Measurements from ENCODE around the gene PSG3.
"Not testable (repeated sequence)": the region's sequence is repeated elsewhere in the genome, so short reads cannot be mapped to it uniquely, and the experiment has no call there.

PSG3 gene

GRCh38 chr19:42740381-42740780, at the start of gene PSG3:
Gene PSG3 (minus strand): TSS chr19:42740481. CDS start chr19:42740384, 97 bp downstream.
- DNase-seq (ENCODE audit: low spot score), result not testable (repeated sequence)

DNA sequence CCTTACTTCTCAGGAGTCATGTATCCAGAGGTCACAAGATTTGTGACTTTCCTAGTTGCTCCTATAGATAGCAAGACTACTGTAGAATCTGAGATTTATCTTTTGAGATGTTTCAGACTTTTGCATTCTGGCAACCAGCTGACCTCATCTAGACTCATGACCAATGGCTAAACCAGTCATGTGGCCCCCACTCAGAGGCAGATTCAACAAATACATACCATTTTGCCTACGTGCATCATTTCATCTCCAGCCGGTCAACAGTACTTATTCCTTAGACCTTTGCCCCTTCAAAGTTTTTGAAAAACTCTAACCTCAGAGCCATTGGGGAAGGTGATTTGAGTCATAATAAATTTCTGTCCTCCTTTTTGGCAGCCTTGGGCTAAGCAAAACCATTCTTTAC, 48.5 kb upstream of the PSG3 start:
- not testable (repeated sequence) for DNase-seq (ENCODE audit: low spot score)

DNA sequence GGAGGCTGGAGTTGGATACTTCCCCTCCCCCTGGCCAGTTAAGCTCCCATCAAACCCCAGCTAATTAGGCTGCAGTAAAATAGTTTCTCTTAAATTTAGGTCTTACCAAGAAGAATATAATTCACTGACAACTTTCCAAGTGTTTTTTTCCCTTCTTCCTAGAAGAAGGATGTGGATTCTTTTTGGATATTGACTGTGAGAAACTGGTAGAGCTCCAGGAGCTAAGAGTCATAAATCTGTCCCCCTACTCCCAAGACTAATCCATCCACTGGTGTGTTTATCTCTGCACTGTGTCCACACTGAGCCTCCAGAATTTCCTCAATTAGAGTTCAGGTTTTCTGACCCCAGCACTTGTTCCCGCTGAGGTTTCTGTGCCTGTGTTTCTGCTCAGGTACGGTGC, 47.5 kb upstream of the PSG3 start:
- not testable (repeated sequence) for DNase-seq (ENCODE audit: low spot score)

GRCh38 chr19:42776750-42777612, 36.7 kb upstream of the PSG3 start:
- not testable (repeated sequence) for DNase-seq (ENCODE audit: low spot score)

GRCh38 chr19:42774510-42775158, 34.4 kb upstream of the PSG3 start:
- not testable (repeated sequence) for DNase-seq (ENCODE audit: low spot score)

- not testable (repeated sequence) for DNase-seq (ENCODE audit: low spot score)
Observed at GRCh38 chr19:42767319-42767718, 27.0 kb upstream of the PSG3 start.

- not testable (repeated sequence) for DNase-seq (ENCODE audit: low spot score)
Observed at GRCh38 chr19:42766871-42767270, 26.6 kb upstream of the PSG3 start.

DNA sequence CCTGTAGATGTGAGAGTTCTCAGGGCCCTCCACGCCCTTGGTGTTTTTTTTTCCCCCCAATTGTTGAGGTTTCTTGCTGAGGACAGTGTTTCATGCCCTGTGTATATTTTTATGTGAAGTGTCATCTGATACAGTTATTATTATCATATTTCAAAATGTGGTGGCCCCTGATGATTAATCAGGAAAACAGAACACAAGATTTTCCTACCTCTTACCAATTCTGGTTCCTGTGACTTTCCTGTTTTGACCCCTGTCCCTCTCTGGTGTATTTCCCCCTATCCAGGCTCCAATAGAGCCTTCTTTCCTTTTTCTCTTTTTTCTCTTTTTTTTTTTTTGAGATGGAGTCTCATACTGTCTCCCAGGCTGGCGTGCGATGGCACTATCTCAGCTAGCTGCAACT, 24.6 kb upstream of the PSG3 start:
- DNase-seq (ENCODE audit: low spot score), result no peak

DNA sequence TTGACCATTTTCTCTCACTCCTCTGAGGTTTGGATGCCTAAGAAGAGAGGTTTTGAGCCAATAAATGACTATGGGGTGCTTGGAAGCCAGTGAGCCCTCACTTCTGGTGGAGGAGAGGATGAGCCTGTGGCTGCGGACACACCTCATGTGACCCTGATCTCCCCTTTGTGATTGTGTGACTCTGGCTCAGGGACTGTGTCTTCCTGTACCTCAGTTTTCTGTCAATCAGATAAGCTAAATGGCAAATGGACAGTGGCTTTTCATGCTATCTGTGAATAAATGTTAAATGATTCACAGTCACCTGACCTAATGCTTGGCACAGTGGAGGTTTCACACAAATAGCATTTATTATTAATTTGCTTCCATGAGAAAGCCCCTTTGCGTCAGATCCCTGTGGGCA, 22.5 kb upstream of the PSG3 start:
- no peak for DNase-seq (ENCODE audit: low spot score)

DNA sequence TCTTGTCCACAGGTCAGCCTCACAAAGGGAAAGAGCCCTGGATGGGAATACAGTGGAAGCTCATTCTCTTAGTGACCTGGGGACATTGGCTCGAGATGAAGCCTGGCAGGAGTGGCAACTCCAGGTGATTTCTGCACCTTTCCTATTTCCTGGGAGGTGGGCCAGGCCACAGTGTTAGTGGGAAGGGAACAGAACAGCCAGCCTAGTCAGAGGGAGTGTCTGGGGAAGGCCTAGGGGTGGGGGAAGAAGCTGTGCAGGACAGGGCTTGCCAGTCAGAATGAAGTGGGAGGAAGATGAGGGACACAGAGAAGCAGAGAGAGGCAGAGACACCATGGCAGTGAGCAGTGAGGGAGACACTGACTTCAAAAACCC, 21.6 kb upstream of the PSG3 start:
- DNase-seq (ENCODE audit: low spot score), result not testable (repeated sequence)

DNA sequence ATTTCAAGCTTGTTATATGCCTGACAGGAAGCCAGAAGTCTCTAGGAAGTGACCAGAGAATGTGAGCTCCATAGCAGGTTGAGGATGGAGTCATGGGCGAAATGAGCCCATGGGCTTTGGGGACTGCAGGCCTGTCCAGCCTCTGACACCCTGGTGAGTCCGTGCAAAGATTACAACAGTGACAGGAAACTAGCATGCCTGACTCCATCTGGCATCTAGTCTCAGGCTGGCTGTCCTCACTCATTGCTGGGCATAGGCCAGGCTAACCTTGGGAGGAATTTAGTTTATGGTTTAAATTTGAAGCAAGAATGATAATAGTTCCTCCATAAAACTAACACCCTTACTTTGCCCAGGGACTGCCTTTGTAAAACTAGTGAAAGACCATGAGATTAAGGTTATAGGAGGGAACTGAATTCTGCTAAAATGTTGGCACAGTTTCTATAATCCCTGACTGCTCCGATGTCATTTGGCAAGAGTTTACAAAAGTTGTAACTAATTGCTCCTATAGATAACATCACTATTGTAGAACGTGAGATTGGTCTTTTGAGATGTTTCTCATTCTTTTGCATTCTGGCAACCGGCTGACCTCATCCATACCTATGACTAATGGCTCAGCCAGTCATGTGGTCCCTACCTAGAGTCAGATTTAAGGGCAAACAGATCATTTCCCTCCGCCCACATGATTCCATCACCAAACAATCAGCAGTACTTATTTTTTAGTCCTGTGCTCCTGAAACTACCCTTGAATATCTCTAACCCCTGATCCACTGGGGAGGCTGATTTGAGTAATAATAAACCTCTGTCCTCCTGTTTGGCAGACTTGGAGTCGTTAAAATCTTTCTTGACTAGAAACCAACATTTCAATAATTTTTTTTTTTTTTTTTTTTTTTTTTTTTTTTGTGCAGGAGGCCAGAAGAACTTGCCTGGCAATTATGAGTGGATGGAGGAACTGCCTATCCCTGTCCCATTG, 21.0 kb upstream of the PSG3 start:
- not testable (repeated sequence) for DNase-seq (ENCODE audit: low spot score)

DNA sequence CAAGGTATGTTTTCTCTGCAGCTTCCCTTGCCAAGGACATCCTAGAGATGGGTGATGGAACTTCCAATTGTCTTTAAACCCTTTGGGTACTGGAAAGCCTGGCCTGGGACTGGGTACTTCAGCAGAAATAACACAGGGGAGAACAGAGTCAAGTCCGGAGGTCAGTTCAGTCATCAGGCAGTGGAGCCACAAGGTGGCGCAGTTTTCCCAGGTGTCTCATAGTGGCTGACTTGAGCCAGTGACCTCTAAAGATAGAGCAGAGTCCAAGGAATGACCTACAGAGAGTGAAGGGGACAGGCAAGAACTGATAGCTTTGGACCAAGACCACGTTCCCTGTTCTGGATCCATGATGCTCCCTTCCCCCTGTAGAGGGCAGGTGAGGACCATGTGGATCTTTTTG, 18.4 kb upstream of the PSG3 start:
- not testable (repeated sequence) for DNase-seq (ENCODE audit: low spot score)

DNA sequence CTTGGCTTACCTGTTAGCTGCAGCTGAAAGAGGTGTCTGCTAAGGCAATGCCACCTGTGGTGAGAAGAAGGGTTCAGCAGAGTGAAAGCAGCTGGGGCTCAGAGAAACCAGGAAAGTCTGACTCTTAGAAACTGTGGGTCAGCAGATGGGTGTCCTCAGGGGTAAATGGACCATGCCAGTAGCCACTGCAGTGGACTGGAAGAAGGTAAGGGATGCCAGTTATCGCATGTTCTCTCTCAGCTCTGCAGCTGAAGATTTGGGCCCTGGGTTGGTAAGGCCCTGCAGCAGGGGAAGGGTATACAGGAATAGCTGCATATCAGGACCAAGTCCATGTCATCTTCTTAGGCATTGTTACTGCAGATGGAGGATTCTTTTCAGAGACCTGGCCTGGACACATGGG, 12.0 kb upstream of the PSG3 start:
- DNase-seq (ENCODE audit: low spot score), result not testable (repeated sequence)

DNA sequence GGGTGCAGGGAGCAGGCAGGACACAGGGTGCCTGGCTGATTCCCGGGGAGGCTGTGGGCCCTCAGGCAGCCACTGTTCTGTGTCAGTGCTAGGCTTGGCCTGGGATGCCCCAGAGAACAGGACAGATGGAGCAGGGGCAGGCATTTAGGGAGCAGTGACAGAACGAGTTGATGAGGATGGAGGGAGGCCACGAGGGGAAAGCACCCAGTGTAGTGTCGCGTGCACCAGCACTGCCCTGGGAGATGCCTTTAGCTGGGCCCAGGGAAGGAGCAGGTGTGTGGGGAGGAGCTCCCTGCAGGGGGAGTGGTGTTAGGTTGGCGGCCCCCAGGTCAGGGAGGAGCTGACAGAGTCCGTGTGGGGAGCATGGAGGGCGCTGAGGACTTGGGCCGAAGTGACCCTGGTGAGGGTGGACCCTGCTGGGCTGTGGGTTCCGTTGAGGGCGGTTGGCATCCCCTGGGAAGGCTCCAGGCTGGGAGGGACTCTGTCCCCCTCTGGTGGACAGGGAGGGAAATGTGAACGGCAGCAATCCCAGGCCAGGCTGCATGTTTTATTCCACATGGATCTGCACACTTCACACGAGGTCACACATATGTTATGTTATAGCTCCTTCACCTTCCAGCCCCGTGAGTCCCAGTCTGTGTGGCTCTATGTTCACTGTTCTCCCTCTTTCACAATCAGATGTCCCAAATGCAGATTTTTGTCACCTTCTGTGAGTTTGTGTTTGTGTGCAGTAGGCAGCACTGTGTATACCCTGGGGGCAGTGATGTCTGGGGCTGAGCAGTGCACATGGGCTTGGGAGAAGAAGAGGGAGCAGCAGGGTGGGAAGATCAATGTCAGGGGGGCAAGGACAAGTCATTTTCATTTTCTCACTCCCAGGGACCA, 1.7 kb upstream of the PSG3 start:
- DNase-seq (ENCODE audit: low spot score), result not testable (repeated sequence)

DNA sequence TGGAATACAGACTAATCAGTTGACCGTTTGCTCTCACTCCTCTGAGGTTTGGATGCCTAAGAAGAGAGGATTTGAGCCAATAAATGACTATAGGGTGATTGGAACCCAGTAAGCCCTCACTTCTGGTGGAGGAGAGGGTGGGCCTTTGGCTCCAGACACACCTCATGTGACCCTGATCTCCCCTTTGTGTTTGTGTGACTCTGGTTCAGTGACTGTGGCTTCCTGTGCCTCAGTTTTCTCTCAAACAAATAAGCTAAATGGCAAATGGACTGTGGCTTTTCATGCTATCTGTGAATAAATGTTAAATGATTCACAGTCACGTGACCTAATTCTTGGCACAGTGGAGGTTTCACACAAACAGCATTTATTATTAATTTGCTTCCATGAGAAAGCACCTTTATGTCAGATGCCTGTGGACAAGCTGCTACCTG, 2.7 kb downstream of the PSG3 start:
- not testable (repeated sequence) for DNase-seq (ENCODE audit: low spot score)

- DNase-seq (ENCODE audit: low spot score), result not testable (repeated sequence)
Observed at GRCh38 chr19:42728341-42728740, 11.9 kb downstream of the PSG3 start.

DNA sequence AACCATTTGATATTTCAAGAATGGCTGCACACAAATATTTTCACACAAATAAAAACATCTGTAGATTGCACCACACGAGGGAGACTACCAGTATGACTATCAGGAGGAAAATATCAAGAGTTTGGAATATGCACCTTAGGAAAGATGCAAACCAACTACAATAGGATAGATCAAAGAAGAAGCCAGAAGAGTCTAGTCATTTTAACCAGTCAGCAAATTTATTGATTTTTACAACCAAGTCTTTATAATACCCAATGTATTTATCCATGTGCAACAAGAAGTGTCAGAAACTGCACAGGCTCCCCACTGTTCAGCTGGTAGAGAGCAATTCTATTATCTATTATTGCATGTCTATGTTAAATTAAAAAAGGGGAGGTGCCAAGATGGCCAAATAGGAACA, 26.3 kb downstream of the PSG3 start:
- DNase-seq (ENCODE audit: low spot score), result not testable (repeated sequence)

DNA sequence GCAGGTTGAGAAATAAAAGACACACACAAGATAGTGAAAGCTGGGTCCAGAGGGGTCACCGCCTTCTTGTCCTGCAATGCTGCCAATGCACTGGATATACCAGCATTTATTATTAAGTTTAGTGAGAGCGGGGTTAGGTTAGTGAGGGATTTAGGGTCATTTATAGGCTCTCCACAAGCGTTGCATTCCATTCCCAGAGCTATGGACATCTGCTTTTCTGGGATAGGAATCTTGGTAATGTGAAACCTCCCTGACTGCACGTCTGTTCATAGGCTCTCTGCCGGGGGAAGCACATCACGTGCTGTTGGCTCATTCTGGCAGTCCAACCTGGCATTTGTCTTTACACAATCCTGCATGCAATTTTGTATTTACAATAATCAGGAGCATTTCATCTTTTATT, 27.5 kb downstream of the PSG3 start:
- DNase-seq (ENCODE audit: low spot score), result not testable (repeated sequence)

DNA sequence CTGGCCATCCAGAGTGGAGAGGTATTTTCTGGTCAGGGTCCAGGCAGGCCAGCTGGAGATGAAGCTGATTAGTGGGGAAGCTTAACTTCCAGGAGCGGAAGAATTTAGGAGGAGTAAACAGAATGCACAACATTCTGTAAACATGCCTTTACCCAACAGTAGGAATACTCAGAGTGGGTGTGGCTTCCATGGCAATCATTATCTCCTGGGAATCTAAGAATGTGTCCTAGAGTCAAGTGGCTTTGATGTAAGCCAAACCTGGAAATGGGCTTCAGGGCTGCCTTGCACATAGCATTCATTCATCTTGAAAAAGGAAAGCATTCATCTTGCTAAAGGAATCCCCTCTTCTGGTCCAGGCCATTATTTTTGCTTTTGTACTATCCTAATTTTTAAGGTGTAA, 29.3 kb downstream of the PSG3 start:
- not testable (repeated sequence) for DNase-seq (ENCODE audit: low spot score)

DNA sequence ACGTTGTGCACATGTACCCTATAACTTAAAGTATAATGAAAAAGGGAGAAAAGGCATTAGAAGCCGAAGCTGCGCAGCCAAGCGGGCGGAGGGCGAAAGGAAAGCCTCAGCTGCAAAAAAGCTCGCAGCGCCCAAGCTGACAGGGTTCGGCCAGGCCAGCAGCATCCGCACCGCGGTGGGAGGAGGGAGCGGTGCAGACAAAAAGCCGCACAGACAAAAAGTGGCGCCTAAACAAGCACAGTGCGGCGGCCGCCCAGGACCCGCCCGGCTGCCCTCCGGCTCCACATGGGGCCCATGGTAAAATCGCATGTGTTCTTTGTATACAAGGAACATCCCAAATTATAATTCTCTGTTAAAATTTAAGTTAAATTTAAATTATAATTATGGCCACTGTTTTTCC, 42.4 kb downstream of the PSG3 start:
- DNase-seq (ENCODE audit: low spot score), result no peak

Measured in germinal center (tissue), 1 donor.